GM12872 (cell line): ENCODE results near the gene OR1N1.

Source experiments
- TF ChIP-seq, protein P1 (sequence below): IDR thresholded peaks from 3 replicates; pipeline ENCODE4 v1.5.1; 2011; ENCODE audit warnings: low read depth, mild to moderate bottlenecking, low read length, moderate library complexity; ENCODE audit not compliant: insufficient read depth

The OR1N1 gene

GRCh38 chr9:122506964-122507363, 20.1 kb downstream of the OR1N1 start:
- TF ChIP-seq, protein P1, sequence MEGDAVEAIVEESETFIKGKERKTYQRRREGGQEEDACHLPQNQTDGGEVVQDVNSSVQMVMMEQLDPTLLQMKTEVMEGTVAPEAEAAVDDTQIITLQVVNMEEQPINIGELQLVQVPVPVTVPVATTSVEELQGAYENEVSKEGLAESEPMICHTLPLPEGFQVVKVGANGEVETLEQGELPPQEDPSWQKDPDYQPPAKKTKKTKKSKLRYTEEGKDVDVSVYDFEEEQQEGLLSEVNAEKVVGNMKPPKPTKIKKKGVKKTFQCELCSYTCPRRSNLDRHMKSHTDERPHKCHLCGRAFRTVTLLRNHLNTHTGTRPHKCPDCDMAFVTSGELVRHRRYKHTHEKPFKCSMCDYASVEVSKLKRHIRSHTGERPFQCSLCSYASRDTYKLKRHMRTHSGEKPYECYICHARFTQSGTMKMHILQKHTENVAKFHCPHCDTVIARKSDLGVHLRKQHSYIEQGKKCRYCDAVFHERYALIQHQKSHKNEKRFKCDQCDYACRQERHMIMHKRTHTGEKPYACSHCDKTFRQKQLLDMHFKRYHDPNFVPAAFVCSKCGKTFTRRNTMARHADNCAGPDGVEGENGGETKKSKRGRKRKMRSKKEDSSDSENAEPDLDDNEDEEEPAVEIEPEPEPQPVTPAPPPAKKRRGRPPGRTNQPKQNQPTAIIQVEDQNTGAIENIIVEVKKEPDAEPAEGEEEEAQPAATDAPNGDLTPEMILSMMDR = no peak

- TF ChIP-seq, protein P1 = peak; percentile 85
These were observed 28.2 kb downstream of the OR1N1 start for GRCh38 chr9:122498883-122499288.

- TF ChIP-seq, protein P1 = no peak
These were observed 48.0 kb downstream of the OR1N1 start for GRCh38 chr9:122479062-122479461.

DNA sequence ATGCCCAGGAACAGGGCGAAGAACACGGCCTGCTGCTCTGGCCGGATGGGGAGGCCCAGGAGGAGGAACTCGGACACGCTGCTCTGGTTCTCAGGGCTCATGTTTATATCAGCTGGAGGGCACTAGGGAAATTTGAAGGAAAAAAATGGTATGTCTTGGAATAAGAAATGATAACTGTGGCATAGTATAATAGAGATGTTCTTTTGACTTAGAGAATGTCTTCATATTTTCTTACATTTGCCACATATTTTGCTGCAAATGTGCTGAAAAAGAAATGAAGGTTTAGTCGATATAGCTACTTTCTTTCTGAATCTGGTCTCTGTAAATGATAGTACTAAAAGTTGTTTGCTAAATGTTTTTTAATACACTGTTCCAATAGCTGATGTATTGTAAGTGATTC, 49.3 kb downstream of the OR1N1 start, which contains the start of gene OR1J1:
Gene OR1J1 (minus strand): TSS at position 101 of the 400 bp plus-strand sequence. CDS start 0 bp downstream, at position 101.
- TF ChIP-seq, protein P1 = no peak

DNA sequence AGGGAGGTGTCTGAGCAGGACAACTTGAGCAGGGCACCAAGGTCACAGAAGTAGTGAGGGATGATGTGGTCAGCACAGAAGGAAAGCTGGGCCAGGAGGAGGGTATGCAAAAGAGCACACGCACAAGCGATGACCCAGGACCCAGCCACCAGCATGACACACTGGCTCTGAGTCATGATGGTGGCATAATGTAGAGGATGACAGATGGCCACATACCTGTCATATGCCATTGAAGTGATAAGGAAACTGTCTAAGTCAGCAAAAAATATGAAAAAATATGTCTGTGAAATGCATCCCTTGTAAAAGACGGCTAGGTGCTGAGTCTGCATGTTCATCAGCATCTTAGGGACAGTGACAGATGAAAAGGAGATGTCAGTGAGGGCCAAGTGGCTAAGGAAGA, 49.7 kb downstream of the OR1N1 start:
- TF ChIP-seq, protein P1 = no peak
